AG10803 (cell line): ENCODE results near the gene PRDM12.

Experiments
- DNase-seq: peaks from one replicate; pipeline ENCODE4 v3.0.0; 2010; ENCODE audit warnings: low read depth
- H3K4me3 ChIP-seq: 2 replicates; pipeline ENCODE4 v1.5.1; 2011; ENCODE audit warnings: mild to moderate bottlenecking, low read length, control low read depth
- TF ChIP-seq, protein P1 (sequence below): conservative IDR thresholded peaks from 2 replicates; pipeline ENCODE4 v1.5.1; 2011; ENCODE audit warnings: mild to moderate bottlenecking, low read length, control low read depth, inconsistent platforms

Gene PRDM12

DNA sequence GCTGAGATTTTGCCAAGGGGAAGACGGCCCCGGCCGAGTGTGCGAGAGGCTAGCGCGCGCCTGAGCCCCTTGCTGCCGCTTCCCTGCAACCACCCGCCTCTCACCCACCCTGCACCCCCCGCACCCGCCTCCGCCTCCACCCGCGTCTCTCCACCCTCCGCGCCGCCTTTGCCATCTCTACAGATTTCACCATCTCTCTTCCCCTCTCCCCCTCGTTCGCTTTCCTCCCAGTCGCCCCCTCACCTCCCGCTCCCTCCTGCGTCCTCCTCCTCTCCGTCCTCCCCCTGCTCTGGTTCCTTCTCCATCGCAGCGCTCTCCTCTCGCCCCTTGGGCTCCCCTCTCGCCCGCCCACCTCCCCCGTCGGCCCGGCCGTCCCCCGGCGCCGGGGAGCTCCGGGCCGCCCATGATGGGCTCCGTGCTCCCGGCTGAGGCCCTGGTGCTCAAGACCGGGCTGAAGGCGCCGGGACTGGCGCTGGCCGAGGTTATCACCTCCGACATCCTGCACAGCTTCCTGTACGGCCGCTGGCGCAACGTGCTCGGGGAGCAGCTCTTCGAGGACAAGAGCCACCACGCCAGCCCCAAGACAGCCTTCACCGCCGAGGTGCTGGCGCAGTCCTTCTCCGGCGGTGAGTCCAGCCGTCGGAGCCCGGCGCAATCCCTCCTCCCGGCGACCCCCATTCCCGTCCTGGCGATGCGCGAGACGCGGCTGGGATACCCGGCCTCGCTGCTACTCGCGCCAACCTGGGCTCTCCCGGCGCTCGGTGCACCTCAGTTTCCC lies at the start of gene PRDM12:
Gene PRDM12 (plus strand): TSS at position 344 of the 778 bp plus-strand sequence. CDS start 60 bp downstream, at position 404.
- no peak for DNase-seq
- H3K4me3 ChIP-seq = no peak within 1 kb of the TSS
- TF ChIP-seq, protein P1, sequence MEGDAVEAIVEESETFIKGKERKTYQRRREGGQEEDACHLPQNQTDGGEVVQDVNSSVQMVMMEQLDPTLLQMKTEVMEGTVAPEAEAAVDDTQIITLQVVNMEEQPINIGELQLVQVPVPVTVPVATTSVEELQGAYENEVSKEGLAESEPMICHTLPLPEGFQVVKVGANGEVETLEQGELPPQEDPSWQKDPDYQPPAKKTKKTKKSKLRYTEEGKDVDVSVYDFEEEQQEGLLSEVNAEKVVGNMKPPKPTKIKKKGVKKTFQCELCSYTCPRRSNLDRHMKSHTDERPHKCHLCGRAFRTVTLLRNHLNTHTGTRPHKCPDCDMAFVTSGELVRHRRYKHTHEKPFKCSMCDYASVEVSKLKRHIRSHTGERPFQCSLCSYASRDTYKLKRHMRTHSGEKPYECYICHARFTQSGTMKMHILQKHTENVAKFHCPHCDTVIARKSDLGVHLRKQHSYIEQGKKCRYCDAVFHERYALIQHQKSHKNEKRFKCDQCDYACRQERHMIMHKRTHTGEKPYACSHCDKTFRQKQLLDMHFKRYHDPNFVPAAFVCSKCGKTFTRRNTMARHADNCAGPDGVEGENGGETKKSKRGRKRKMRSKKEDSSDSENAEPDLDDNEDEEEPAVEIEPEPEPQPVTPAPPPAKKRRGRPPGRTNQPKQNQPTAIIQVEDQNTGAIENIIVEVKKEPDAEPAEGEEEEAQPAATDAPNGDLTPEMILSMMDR = no peak

DNA sequence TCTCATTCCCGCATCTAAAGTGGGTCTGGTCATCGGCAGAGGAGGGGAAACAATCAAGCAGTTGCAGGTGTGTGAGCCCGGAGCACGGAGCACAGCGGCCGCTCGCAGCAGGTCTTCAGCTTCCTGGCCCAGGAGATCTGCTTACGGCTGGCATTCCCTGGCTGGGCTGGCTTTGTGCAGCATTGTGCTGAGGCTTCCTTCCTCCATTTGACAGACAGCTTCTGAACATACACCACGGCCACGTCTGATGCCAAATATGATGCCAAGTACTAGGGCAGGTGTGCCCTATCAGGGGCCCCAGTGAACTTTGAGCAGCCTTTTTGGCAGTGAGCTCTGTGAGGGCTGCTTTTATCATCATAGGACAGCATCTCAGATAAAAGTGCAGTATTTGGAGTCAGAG lies 47.9 kb upstream of the PRDM12 start:
- no peak overlapping the region for H3K4me3 ChIP-seq
- no peak for DNase-seq
- TF ChIP-seq, protein P1 = no peak

DNA sequence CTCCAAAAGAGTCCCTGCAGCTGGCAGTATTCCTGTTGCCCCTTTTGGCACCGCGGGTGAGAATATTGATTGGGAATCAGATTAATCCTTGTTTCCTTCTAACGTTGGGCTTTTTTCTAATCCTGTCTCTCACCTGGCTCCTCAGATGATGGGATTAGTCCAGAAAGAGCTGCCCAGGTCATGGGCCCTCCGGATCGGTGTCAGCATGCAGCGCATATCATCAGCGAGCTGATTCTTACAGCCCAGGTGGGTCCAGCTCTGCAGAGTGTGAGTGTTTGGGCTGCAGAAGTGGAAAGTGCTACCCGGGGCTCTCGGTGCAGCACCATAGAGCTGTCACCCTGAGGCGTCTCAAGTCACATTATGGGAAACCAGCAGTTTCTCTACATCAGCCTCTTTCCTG lies 40.9 kb upstream of the PRDM12 start:
- TF ChIP-seq, protein P1 = no peak
- H3K4me3 ChIP-seq = no peak overlapping the region
- DNase-seq = no peak

GRCh38 chr9:130624154-130624553 lies 40.2 kb upstream of the PRDM12 start:
- H3K4me3 ChIP-seq = no peak overlapping the region
- DNase-seq = no peak
- TF ChIP-seq, protein P1 = no peak

GRCh38 chr9:130626249-130626996 lies 38.0 kb upstream of the PRDM12 start:
- DNase-seq = no peak
- no peak overlapping the region for H3K4me3 ChIP-seq
- TF ChIP-seq, protein P1 = no peak

GRCh38 chr9:130627051-130627450 lies 37.3 kb upstream of the PRDM12 start:
- DNase-seq = no peak
- TF ChIP-seq, protein P1 = no peak
- no peak overlapping the region for H3K4me3 ChIP-seq
